ENCODE data around the gene ANO2.
"Not testable (repeated sequence)": the region's sequence is repeated elsewhere in the genome, so short reads cannot be mapped to it uniquely, and the experiment has no call there.

Gene ANO2

GRCh38 chr12:5571115-5571514 lies 373.9 kb downstream of the ANO2 start:
- no peak for DNase-seq

GRCh38 chr12:5570416-5570815 lies 374.6 kb downstream of the ANO2 start:
- no peak for DNase-seq

GRCh38 chr12:5568325-5568981 lies 376.6 kb downstream of the ANO2 start:
- DNase-seq, result no peak

- no peak for DNase-seq
These were observed 377.9 kb downstream of the ANO2 start for GRCh38 chr12:5567016-5567725.

- DNase-seq, result no peak
These were observed 379.0 kb downstream of the ANO2 start for GRCh38 chr12:5565933-5566599.

- no peak for DNase-seq
These were observed 382.5 kb downstream of the ANO2 start for GRCh38 chr12:5562581-5562980.

GRCh38 chr12:5561846-5562245 lies 383.2 kb downstream of the ANO2 start:
- DNase-seq, result no peak

GRCh38 chr12:5561057-5561456 lies 384.0 kb downstream of the ANO2 start:
- no peak for DNase-seq

GRCh38 chr12:5560265-5560664 lies 384.8 kb downstream of the ANO2 start:
- DNase-seq, result no peak

- DNase-seq, result no peak
These were observed 387.2 kb downstream of the ANO2 start for GRCh38 chr12:5557906-5558305.

GRCh38 chr12:5556946-5557673 lies 387.9 kb downstream of the ANO2 start:
- DNase-seq, result no peak

GRCh38 chr12:5556033-5556614 lies 388.9 kb downstream of the ANO2 start:
- no peak for DNase-seq

- DNase-seq, result no peak
These were observed 390.3 kb downstream of the ANO2 start for GRCh38 chr12:5554711-5555110.

- DNase-seq, result no peak
These were observed 396.0 kb downstream of the ANO2 start for GRCh38 chr12:5549011-5549410.

GRCh38 chr12:5548152-5548943 lies 396.7 kb downstream of the ANO2 start:
- DNase-seq, result no peak

- no peak for DNase-seq
These were observed 398.4 kb downstream of the ANO2 start for GRCh38 chr12:5546616-5547015.

- DNase-seq, result no peak
These were observed 407.3 kb downstream of the ANO2 start for GRCh38 chr12:5537771-5538170.

GRCh38 chr12:5537026-5537615 lies 407.9 kb downstream of the ANO2 start:
- DNase-seq, result not testable (repeated sequence)

- DNase-seq, result no peak
These were observed 409.5 kb downstream of the ANO2 start for GRCh38 chr12:5535541-5535940.

GRCh38 chr12:5534426-5535199 lies 410.4 kb downstream of the ANO2 start:
- DNase-seq, result no peak

- no peak for DNase-seq
These were observed 411.7 kb downstream of the ANO2 start for GRCh38 chr12:5533368-5533767.

All from activated naive CD4-positive, alpha-beta T cell (primary cell).